ENCODE results near the gene ARSG. TPM values are rescaled to one million over a fixed set of nuclear protein-coding genes. Genes with fewer than 3 reads are reported as not detected.
A peak's percentile ranks its signal among the peaks of the same experiment; 100 is the strongest.

ARSG gene
- total and polyA plus RNA-seq, 5 donors from 2014 or later, result 10.3 to 21.8 (median 13.2) TPM

- H3K36me3 ChIP-seq (ENCODE audit: control insufficient read depth, insufficient read depth, low read length), result no peaks in the 10 kb centered on the region
- Mint-ChIP-seq H3K36me3 (peaks cover 9% of the 10 kb centered on the region), H3K9me3 (no peaks in the 10 kb centered on the region), H3K27me3 (no peaks in the 10 kb centered on the region), H3K4me1 (peaks cover 4 to 14% (median 10%) of the 10 kb centered on the region in 4 donors), H3K27ac (peak overlapping the region in 1 of 3 donors; percentile 36), H3K4me3 (no peak overlapping the region)
- ATAC-seq (ENCODE audit: low read depth in 2 of 2) (no peak), DNase-seq (no peak)
- no peaks in the 10 kb centered on the region for H3K27me3 ChIP-seq (ENCODE audit: control insufficient read depth, insufficient read depth, low read length)
- H3K4me3 ChIP-seq (ENCODE audit: low read depth, low read length), result no peak overlapping the region
- H3K9me3 ChIP-seq (ENCODE audit: control insufficient read depth in 2 of 2, low read length in 2 of 2), result no peaks in the 10 kb centered on the region
- no peak overlapping the region for H3K27ac ChIP-seq (ENCODE audit: insufficient read depth, low read length, poor library complexity, severe bottlenecking)
- H3K4me1 ChIP-seq (ENCODE audit: control insufficient read depth, insufficient read depth, low read length, poor library complexity, severe bottlenecking), result no peaks in the 10 kb centered on the region
Measured at GRCh38 chr17:68384941-68385340, 93.6 kb downstream of the ARSG start.

- no peak overlapping the region for H3K4me3 ChIP-seq (ENCODE audit: low read depth, low read length)
- H3K27ac ChIP-seq (ENCODE audit: insufficient read depth, low read length, poor library complexity, severe bottlenecking), result no peak overlapping the region
- Mint-ChIP-seq H3K27me3 (no peaks in the 10 kb centered on the region), H3K9me3 (no peaks in the 10 kb centered on the region), H3K36me3 (peaks cover 9% of the 10 kb centered on the region), H3K4me1 (peaks cover 2 to 14% (median 10%) of the 10 kb centered on the region in 4 donors), H3K4me3 (no peak overlapping the region), H3K27ac (no peak overlapping the region)
- DNase-seq, result no peak
- no peaks in the 10 kb centered on the region for H3K27me3 ChIP-seq (ENCODE audit: control insufficient read depth, insufficient read depth, low read length)
- no peaks in the 10 kb centered on the region for H3K4me1 ChIP-seq (ENCODE audit: control insufficient read depth, insufficient read depth, low read length, poor library complexity, severe bottlenecking)
- no peaks in the 10 kb centered on the region for H3K36me3 ChIP-seq (ENCODE audit: control insufficient read depth, insufficient read depth, low read length)
- no peak for ATAC-seq (ENCODE audit: low read depth in 2 of 2)
- H3K9me3 ChIP-seq (ENCODE audit: control insufficient read depth in 2 of 2, low read length in 2 of 2), result no peaks in the 10 kb centered on the region
Measured at GRCh38 chr17:68385490-68386215, 94.4 kb downstream of the ARSG start.

GRCh38 chr17:68387435-68388218, 96.3 kb downstream of the ARSG start:
- Histone ChIP-seq H3K9me3 (ENCODE audit: control insufficient read depth in 2 of 2, low read length in 2 of 2) (no peaks in the 10 kb centered on the region), H3K36me3 (ENCODE audit: control insufficient read depth, insufficient read depth, low read length) (no peaks in the 10 kb centered on the region), H3K4me3 (ENCODE audit: low read depth, low read length) (no peak overlapping the region), H3K27me3 (ENCODE audit: control insufficient read depth, insufficient read depth, low read length) (no peaks in the 10 kb centered on the region), H3K27ac (ENCODE audit: insufficient read depth, low read length, poor library complexity, severe bottlenecking) (no peak overlapping the region), H3K4me1 (ENCODE audit: control insufficient read depth, insufficient read depth, low read length, poor library complexity, severe bottlenecking) (no peaks in the 10 kb centered on the region)
- no peaks in the 10 kb centered on the region for H3K9me3 Mint-ChIP-seq
- no peak overlapping the region for H3K4me3 Mint-ChIP-seq
- no peaks in the 10 kb centered on the region for H3K27me3 Mint-ChIP-seq
- H3K4me1 Mint-ChIP-seq, result peaks cover 0 to 14% (median 10%) of the 10 kb centered on the region in 4 donors
- DNase-seq, result no peak
- peaks cover 12% of the 10 kb centered on the region for H3K36me3 Mint-ChIP-seq
- peak overlapping the region in 1 of 3 donors; percentile 77 for H3K27ac Mint-ChIP-seq
- ATAC-seq (ENCODE audit: low read depth in 2 of 2), result no peak

GRCh38 chr17:68389041-68389440, 97.7 kb downstream of the ARSG start:
- Mint-ChIP-seq H3K27me3 (no peaks in the 10 kb centered on the region), H3K36me3 (peaks cover 12% of the 10 kb centered on the region)
- H3K9me3 ChIP-seq (ENCODE audit: control insufficient read depth in 2 of 2, low read length in 2 of 2), result no peaks in the 10 kb centered on the region

GRCh38 chr17:68390888-68391545, 99.7 kb downstream of the ARSG start:
- Mint-ChIP-seq H3K4me1 (no peaks in the 10 kb centered on the region), H3K27ac (peak overlapping the region in 1 of 3 donors; percentile 32), H3K9me3 (peaks cover 0 to 9% (median 0%) of the 10 kb centered on the region in 7 donors), H3K4me3 (no peak overlapping the region), H3K27me3 (no peaks in the 10 kb centered on the region), H3K36me3 (peaks cover 20% of the 10 kb centered on the region)
- ATAC-seq (ENCODE audit: low read depth in 2 of 2) (no peak), DNase-seq (no peak)
- H3K36me3 ChIP-seq (ENCODE audit: control insufficient read depth, insufficient read depth, low read length), result peaks cover 11% of the 10 kb centered on the region
- no peak overlapping the region for H3K4me3 ChIP-seq (ENCODE audit: low read depth, low read length)
- no peaks in the 10 kb centered on the region for H3K4me1 ChIP-seq (ENCODE audit: control insufficient read depth, insufficient read depth, low read length, poor library complexity, severe bottlenecking)
- H3K9me3 ChIP-seq (ENCODE audit: control insufficient read depth in 2 of 2, low read length in 2 of 2), result peaks cover 5 to 10% of the 10 kb centered on the region in 2 experiments
- no peak overlapping the region for H3K27ac ChIP-seq (ENCODE audit: insufficient read depth, low read length, poor library complexity, severe bottlenecking)
- H3K27me3 ChIP-seq (ENCODE audit: control insufficient read depth, insufficient read depth, low read length), result no peaks in the 10 kb centered on the region

More at GRCh38 chr17:68389041-68389440, 97.7 kb downstream of the ARSG start:
- no peak for DNase-seq
- peaks cover 0 to 6% (median 3%) of the 10 kb centered on the region in 4 donors for H3K4me1 Mint-ChIP-seq
- H3K27ac ChIP-seq (ENCODE audit: insufficient read depth, low read length, poor library complexity, severe bottlenecking), result no peak overlapping the region
- no peaks in the 10 kb centered on the region for H3K27me3 ChIP-seq (ENCODE audit: control insufficient read depth, insufficient read depth, low read length)
- ATAC-seq (ENCODE audit: low read depth in 2 of 2), result no peak
- H3K4me3 ChIP-seq (ENCODE audit: low read depth, low read length), result no peak overlapping the region
- no peaks in the 10 kb centered on the region for H3K36me3 ChIP-seq (ENCODE audit: control insufficient read depth, insufficient read depth, low read length)
- H3K4me3 Mint-ChIP-seq, result no peak overlapping the region
- H3K4me1 ChIP-seq (ENCODE audit: control insufficient read depth, insufficient read depth, low read length, poor library complexity, severe bottlenecking), result no peaks in the 10 kb centered on the region
- peaks cover 0 to 3% (median 0%) of the 10 kb centered on the region in 7 donors for H3K9me3 Mint-ChIP-seq
- peak overlapping the region in 1 of 3 donors; percentile 59 for H3K27ac Mint-ChIP-seq

GRCh38 chr17:68391561-68392268, 100.4 kb downstream of the ARSG start:
- peaks cover 11% of the 10 kb centered on the region for H3K36me3 ChIP-seq (ENCODE audit: control insufficient read depth, insufficient read depth, low read length)
- Mint-ChIP-seq H3K36me3 (peaks cover 23% of the 10 kb centered on the region), H3K4me1 (peaks cover 0 to under 1% (median under 1%) of the 10 kb centered on the region in 4 donors), H3K27me3 (no peaks in the 10 kb centered on the region), H3K4me3 (no peak overlapping the region), H3K9me3 (peaks cover 0 to 10% (median 0%) of the 10 kb centered on the region in 7 donors), H3K27ac (no peak overlapping the region)
- no peak for DNase-seq
- H3K27ac ChIP-seq (ENCODE audit: insufficient read depth, low read length, poor library complexity, severe bottlenecking), result no peak overlapping the region
- H3K27me3 ChIP-seq (ENCODE audit: control insufficient read depth, insufficient read depth, low read length), result no peaks in the 10 kb centered on the region
- no peak for ATAC-seq (ENCODE audit: low read depth in 2 of 2)
- no peak overlapping the region for H3K4me3 ChIP-seq (ENCODE audit: low read depth, low read length)
- H3K9me3 ChIP-seq (ENCODE audit: control insufficient read depth in 2 of 2, low read length in 2 of 2), result peaks cover 5 to 10% of the 10 kb centered on the region in 2 experiments
- no peaks in the 10 kb centered on the region for H3K4me1 ChIP-seq (ENCODE audit: control insufficient read depth, insufficient read depth, low read length, poor library complexity, severe bottlenecking)
